MCF 10A (cell line): ENCODE data around the gene MCCC1. TPM values are rescaled to one million over a fixed set of nuclear protein-coding genes. Genes with fewer than 3 reads are reported as not detected.

Experiments
- BruUV-seq: library from RNA; stranded (reverse); fragments of 400-500 nt; replicated peaks from 2 replicates; lab custom pipeline; 2021; lab: Mats Ljungman, UMichigan
- CTCF ChIA-PET: fragments of 300-600 bp; sonication (Branson Sonifier 250); formaldehyde crosslinking; extraction: SDS; loops from one replicate; lab custom pipeline; 2021; ENCODE audit warnings: antibody characterized with exemption, inconsistent platforms; lab: Yijun Ruan, JAX
- POLR2A ChIA-PET: fragments of 300-600, 350-650 bp; sonication (Branson Sonifier 250); formaldehyde crosslinking; extraction: SDS; loops from one replicate; lab custom pipeline; 2020; ENCODE audit warnings: antibody characterized with exemption, inconsistent platforms; lab: Yijun Ruan, JAX
- DNase-seq: peaks from one replicate; pipeline ENCODE4 v3.0.0-alpha.2; 2018; ENCODE audit not compliant: unreplicated experiment
- H3K27ac Mint-ChIP-seq: one replicate; pipeline ENCODE4 v1.8.0; 2022; ENCODE audit warnings: mild to moderate bottlenecking, low read depth, mixed read lengths; ENCODE audit not compliant: unreplicated experiment
- H3K27me3 Mint-ChIP-seq: one replicate; pipeline ENCODE4 v1.8.0; 2022; ENCODE audit warnings: mixed read lengths; ENCODE audit not compliant: insufficient read depth, unreplicated experiment
- H3K36me3 Mint-ChIP-seq: one replicate; pipeline ENCODE4 v1.8.0; 2022; ENCODE audit warnings: mild to moderate bottlenecking, moderate library complexity, mixed read lengths; ENCODE audit not compliant: insufficient read depth, unreplicated experiment
- H3K4me1 Mint-ChIP-seq: one replicate; pipeline ENCODE4 v1.8.0; 2022; ENCODE audit warnings: mixed read lengths; ENCODE audit not compliant: insufficient read depth, unreplicated experiment
- H3K4me3 Mint-ChIP-seq: one replicate; pipeline ENCODE4 v1.8.0; 2022; ENCODE audit warnings: mild to moderate bottlenecking, moderate library complexity, mixed read lengths; ENCODE audit not compliant: unreplicated experiment
- H3K9me3 Mint-ChIP-seq: one replicate; pipeline ENCODE4 v1.8.0; 2022; ENCODE audit warnings: mixed read lengths; ENCODE audit not compliant: unreplicated experiment
- intact Hi-C: fragments of 100-400 bp; cut with micrococcal nuclease; formaldehyde crosslinking; loops from 2 replicates; pipeline ENCODE4 v1.14.1; 2022
- total RNA-seq: library from RNA; stranded (reverse); gene quantifications from 2 replicates; pipeline ENCODE4 v1.2.3, GENCODE V29; 2022
- TF ChIP-seq, protein P1 (sequence below): fragments of 200-600 bp; IDR thresholded peaks from one replicate; pipeline ENCODE4 v1.8.0; 2022; ENCODE audit warnings: antibody characterized with exemption, mild to moderate bottlenecking; ENCODE audit not compliant: unreplicated experiment

Gene MCCC1
- total RNA-seq, 1 experiment from 2014 or later = 38.8 TPM

DNA sequence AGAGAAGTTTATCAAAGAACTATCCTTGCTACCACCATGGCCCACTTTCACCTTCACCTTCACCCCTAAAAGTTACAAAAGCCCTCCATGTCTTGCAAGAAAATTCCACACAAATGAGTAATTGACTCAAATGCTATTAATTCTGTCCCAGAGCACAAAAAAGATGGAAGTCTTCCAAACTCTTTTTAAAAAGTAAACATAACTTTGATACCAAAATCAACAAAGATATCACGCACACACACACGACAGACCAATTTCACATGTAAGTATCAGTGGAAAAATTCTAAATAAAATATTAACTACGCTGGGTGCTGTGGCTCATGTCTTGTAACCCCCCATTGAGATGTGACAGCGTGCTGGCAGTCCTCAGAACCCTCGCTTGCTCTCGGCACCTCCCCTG, 1.1 kb upstream of the MCCC1 start:
- H3K27me3 Mint-ChIP-seq = no peaks in the 10 kb centered on the region
- TF ChIP-seq, protein P1, sequence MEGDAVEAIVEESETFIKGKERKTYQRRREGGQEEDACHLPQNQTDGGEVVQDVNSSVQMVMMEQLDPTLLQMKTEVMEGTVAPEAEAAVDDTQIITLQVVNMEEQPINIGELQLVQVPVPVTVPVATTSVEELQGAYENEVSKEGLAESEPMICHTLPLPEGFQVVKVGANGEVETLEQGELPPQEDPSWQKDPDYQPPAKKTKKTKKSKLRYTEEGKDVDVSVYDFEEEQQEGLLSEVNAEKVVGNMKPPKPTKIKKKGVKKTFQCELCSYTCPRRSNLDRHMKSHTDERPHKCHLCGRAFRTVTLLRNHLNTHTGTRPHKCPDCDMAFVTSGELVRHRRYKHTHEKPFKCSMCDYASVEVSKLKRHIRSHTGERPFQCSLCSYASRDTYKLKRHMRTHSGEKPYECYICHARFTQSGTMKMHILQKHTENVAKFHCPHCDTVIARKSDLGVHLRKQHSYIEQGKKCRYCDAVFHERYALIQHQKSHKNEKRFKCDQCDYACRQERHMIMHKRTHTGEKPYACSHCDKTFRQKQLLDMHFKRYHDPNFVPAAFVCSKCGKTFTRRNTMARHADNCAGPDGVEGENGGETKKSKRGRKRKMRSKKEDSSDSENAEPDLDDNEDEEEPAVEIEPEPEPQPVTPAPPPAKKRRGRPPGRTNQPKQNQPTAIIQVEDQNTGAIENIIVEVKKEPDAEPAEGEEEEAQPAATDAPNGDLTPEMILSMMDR = no peak
- H3K27ac Mint-ChIP-seq = peak overlapping the region; percentile 93
- intact Hi-C loops = no loop called here
- H3K9me3 Mint-ChIP-seq = no peaks in the 10 kb centered on the region
- H3K4me3 Mint-ChIP-seq = no peak overlapping the region
- H3K36me3 Mint-ChIP-seq = no peaks in the 10 kb centered on the region
- BruUV-seq = no TSS peak
- H3K4me1 Mint-ChIP-seq = peaks cover 17% of the 10 kb centered on the region
- POLR2A ChIA-PET = interaction anchor here (1.0 to 1.9 kb wide), 2 partner anchors 9 to 13 kb away, joined by 3 to 5 read pairs; no protein-coding TSS in a partner anchor
- CTCF ChIA-PET = no interaction called here
- peak; percentile 55 for DNase-seq

DNA sequence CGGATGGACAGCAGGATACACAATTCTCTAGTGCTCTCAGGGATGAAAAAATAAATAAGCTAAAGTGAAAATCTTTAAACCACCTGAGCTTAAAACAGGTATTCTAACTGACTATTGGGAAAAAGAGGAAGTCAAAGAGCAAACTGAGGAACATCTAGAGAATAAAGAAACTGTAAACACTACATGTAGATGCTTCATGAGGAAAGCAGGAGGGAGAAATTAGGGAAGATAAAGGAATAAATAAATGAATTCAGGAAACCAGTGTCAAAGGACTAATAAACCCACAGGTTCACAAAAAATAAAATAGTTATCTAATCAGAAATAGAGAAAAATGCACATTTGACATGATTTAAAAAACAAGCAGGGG, 525 bp upstream of the MCCC1 start:
- no peak for DNase-seq
- Mint-ChIP-seq H3K27me3 (no peaks in the 10 kb centered on the region), H3K36me3 (peaks cover 4% of the 10 kb centered on the region), H3K27ac (peak overlapping the region; percentile 93), H3K9me3 (no peaks in the 10 kb centered on the region), H3K4me1 (peaks cover 17% of the 10 kb centered on the region), H3K4me3 (peak overlapping the region; percentile 91)
- no TSS peak for BruUV-seq
- TF ChIP-seq, protein P1 = no peak
- ChIA-PET POLR2A (interaction anchor here (0.7 to 1.9 kb wide), 5 partner anchors 9 to 600 kb away, joined by 3 to 5 read pairs (median 3); no protein-coding TSS in a partner anchor), CTCF (interaction anchor here (0.7 kb wide), 1 partner anchor 588 kb away, joined by 3 read pairs; no protein-coding TSS in a partner anchor)
- intact Hi-C loops = loop anchor here (10.0 kb wide), 1 partner anchor 385 kb away; no protein-coding TSS in a partner anchor

DNA sequence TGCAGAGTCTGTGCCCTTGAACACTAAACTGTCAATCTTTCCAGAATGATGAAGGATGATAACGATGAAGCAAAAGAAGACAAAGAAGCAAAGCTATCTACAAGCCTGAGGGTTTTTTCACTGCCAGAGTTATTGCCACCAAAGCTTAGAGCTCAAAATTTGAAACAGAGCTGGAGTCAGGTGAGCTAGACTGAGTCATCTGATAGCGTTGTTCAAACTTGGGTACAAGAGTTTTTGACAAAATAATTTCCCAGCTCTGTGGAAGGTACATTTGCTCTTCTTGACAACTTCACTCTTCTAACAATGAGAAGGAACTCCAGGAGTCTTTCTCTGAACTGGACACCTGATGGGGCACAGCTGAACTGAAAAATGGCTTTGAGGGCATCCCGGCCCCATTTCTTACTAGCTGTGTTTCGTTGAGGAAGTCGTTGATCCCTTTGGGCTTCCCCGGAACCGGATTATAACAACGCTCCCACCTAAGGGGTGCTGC, 715 bp downstream of the MCCC1 start:
- no peak for DNase-seq
- H3K4me3 Mint-ChIP-seq = peak overlapping the region; percentile 91
- POLR2A ChIA-PET = interaction anchor here (0.6 to 1.9 kb wide), 10 partner anchors 11 to 537 kb away, joined by 3 to 8 read pairs (median 4); partner anchors contain the start of gene B3GNT5
- H3K36me3 Mint-ChIP-seq = peaks cover 6% of the 10 kb centered on the region
- no peaks in the 10 kb centered on the region for H3K9me3 Mint-ChIP-seq
- CTCF ChIA-PET = interaction anchor here (0.5 to 2.1 kb wide), 7 partner anchors 15 to 1773 kb away, joined by 3 to 6 read pairs (median 3); no protein-coding TSS in a partner anchor
- H3K27me3 Mint-ChIP-seq = no peaks in the 10 kb centered on the region
- intact Hi-C loops = loop anchor here (10.0 kb wide), 1 partner anchor 384 kb away; no protein-coding TSS in a partner anchor
- H3K27ac Mint-ChIP-seq = peak overlapping the region; percentile 93
- TF ChIP-seq, protein P1 = no peak
- no TSS peak for BruUV-seq
- peaks cover 17% of the 10 kb centered on the region for H3K4me1 Mint-ChIP-seq

DNA sequence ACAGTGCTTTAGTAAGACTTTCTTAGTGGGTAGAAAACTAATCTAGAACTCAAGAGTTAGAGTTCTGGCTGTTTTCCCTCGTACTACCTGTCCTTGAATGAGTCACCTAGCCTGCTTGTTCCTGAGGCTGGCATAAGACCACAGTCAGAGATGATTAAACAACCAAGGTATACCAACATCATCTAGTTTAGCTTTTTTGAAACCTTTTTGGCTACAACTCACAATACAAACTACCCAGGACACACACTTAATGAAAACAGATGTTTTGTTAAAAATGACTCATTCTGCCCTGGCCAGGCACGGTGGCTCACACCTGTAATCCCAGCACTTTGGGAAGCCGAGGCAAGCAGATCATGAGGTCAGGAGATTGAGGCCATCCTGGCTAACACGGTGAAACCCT, 4.6 kb downstream of the MCCC1 start:
- Mint-ChIP-seq H3K27me3 (no peaks in the 10 kb centered on the region), H3K27ac (peak overlapping the region; percentile 27), H3K4me3 (no peak overlapping the region), H3K9me3 (no peaks in the 10 kb centered on the region), H3K36me3 (peaks cover 42% of the 10 kb centered on the region), H3K4me1 (peaks cover 10% of the 10 kb centered on the region)
- DNase-seq = peak; percentile 62
- POLR2A ChIA-PET = no interaction called here
- CTCF ChIA-PET = no interaction called here
- intact Hi-C loops = loop anchor here (10.0 kb wide), 1 partner anchor 380 kb away; no protein-coding TSS in a partner anchor
- no TSS peak for BruUV-seq
- TF ChIP-seq, protein P1 = no peak
